ENCODE measurements around the gene SNPH.

Gene SNPH

GRCh38 chr20:1315804-1316203 is 49.7 kb downstream of the SNPH start:
- no peak overlapping the region for H3K27ac ChIP-seq
- TF ChIP-seq ZFX (IDR thresholded peaks at IDR 0.05; ENCODE audit: borderline replicate concordance) (no peak), CTCF (IDR thresholded peaks at IDR 0.05) (no peak)

DNA sequence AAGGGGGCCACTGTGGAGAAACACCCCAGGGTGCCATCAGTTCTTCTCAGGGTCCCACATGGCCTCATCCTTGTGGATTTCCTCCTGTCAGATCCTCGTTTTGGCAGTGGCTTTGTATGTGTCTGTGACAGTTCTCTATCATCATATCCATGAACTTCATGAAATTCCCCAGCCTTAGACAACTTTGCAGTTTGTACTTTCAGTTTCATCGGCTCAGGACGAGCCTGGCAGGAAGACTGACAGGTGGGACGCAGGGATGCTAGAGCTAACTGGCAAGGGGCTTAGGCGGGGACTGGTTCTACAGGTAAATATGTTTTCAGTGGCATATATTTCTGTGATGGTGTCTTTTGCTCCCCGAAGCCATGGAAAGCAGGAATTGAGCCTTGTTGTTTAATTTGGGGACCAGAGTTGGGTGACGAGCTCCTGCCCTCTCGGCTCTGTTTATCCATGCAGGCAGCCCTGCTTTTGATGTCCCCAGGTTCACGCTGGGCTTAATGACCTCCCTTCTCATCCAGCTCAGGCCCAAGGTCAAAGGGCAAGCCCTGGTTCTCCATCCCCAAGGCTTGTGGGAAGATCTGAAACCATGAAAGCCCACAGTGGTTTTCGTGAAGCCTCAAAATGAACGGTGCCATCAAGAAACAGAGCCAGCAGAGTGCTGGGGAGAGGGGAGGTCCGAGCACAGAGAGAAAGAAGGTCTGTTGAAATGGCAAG is 51.6 kb downstream of the SNPH start:
- H3K27ac ChIP-seq = no peak overlapping the region
- TF ChIP-seq CTCF (IDR thresholded peaks at IDR 0.05) (no peak), ZFX (IDR thresholded peaks at IDR 0.05; ENCODE audit: borderline replicate concordance) (no peak)

DNA sequence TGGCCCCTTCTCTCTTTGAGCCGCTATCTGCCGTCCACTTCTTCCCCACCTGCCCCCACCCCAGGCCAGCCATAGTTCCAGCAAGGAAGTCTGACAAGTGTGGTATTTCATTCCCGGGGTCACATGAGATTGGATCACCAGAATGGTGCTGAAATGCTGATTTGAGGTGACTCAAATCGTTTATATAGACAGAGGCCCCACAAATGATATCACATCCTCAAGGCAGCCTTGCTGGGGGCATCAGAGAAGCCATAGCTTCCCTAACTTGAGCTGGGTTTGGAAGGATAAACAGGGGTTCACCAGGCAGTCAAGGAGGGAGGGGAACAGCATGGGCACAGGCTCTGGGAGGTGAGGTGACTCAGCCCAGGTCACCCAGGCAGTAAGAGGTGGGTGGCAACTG is 53.0 kb downstream of the SNPH start:
- no peak for TF ChIP-seq CTCF (IDR thresholded peaks at IDR 0.05)
- no peak for TF ChIP-seq ZFX (IDR thresholded peaks at IDR 0.05; ENCODE audit: borderline replicate concordance)
- H3K27ac ChIP-seq = no peak overlapping the region

DNA sequence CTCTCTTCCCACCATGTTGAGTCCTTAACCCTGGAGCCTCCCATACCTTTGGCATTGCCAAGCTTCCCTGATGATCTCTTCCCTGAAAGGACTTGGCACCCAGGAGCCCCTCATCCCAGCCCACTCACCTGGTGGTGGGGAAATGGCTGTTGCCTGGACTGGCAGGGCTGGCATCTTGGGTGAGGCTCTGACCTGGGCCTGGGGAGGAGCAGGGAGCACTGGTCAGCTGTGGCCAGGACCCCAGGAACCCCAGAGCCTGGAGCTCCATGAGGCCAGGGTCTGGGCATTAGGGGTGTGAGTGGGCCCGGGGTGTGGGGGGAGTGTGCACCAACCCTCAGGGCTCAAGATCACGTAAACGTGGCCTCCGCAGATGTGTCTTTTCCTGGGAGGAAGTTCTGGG is 53.4 kb downstream of the SNPH start:
- no peak overlapping the region for H3K27ac ChIP-seq
- TF ChIP-seq CTCF (IDR thresholded peaks at IDR 0.05) (no peak), ZFX (IDR thresholded peaks at IDR 0.05; ENCODE audit: borderline replicate concordance) (no peak)

DNA sequence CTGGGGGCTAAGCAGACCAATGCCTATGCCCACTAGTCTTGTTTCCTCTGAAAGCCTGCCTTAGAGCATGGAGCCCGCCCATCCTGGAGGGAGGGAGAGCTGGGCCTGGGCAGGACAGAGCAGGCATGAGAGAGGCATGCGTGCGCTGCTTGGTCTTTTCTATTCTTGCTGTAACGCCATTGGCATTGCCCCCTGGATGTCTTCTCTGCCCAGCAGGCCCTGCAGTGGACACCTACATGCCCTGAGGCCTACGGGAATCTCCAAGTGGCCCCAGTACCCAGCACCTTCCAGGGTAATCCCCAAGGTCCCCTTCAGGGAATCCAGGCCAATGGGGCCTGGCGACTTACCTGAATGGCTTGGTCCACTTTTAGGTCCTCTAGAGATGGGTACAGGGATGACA is 53.9 kb downstream of the SNPH start:
- no peak for TF ChIP-seq ZFX (IDR thresholded peaks at IDR 0.05; ENCODE audit: borderline replicate concordance)
- TF ChIP-seq CTCF (IDR thresholded peaks at IDR 0.05) = no peak
- H3K27ac ChIP-seq = no peak overlapping the region

GRCh38 chr20:1320902-1321653 is 55.0 kb downstream of the SNPH start:
- H3K27ac ChIP-seq = no peak overlapping the region
- no peak for TF ChIP-seq ZFX (IDR thresholded peaks at IDR 0.05; ENCODE audit: borderline replicate concordance)

DNA sequence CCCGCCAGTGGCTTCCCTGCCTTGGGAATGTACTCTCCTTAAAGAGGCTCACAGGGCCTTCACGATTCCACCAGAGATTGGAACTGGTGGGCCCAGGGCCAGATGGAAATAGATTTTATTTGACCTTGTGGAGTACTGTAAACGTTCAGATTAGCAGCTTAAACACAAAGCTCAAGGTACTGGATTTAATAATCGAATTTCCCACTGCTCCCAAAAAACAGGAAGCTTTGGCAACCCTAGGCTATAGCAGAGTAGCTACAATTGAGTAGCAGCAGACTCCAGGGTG is 55.5 kb downstream of the SNPH start:
- no peak overlapping the region for H3K27ac ChIP-seq
- TF ChIP-seq CTCF (IDR thresholded peaks at IDR 0.05) (no peak), ZFX (IDR thresholded peaks at IDR 0.05; ENCODE audit: borderline replicate concordance) (no peak)
